ENCODE measurements around the gene IDS.

The IDS gene

GRCh38 chrX:149462849-149463248 lies 42.3 kb downstream of the IDS start:
- H3K4me3 ChIP-seq (ENCODE audit: low read length in 2 of 2), result no peak overlapping the region
- no peak overlapping the region for H3K9ac ChIP-seq (ENCODE audit: low read length in 2 of 2)
- no peaks in the 10 kb centered on the region for H3K27me3 ChIP-seq (ENCODE audit: control insufficient read depth in 1 of 2, insufficient read depth in 2 of 2, low read length in 2 of 2)
- H3K27ac ChIP-seq (ENCODE audit: low read length), result no peak overlapping the region
- peaks cover 0 to 2% of the 10 kb centered on the region in 2 donors for H3K9me3 ChIP-seq (ENCODE audit: control insufficient read depth in 2 of 2, low read length in 2 of 2)
- no peaks in the 10 kb centered on the region for H3K4me1 ChIP-seq (ENCODE audit: control insufficient read depth, insufficient read depth, low read length)
- no peaks in the 10 kb centered on the region for H3K36me3 ChIP-seq (ENCODE audit: control insufficient read depth in 2 of 2, insufficient read depth in 2 of 2, low read length in 2 of 2)

- H3K9ac ChIP-seq (ENCODE audit: low read length in 2 of 2), result no peak overlapping the region
- H3K4me3 ChIP-seq (ENCODE audit: low read length in 2 of 2), result no peak overlapping the region
- H3K27ac ChIP-seq (ENCODE audit: low read length), result no peak overlapping the region
- no peaks in the 10 kb centered on the region for H3K27me3 ChIP-seq (ENCODE audit: control insufficient read depth in 1 of 2, insufficient read depth in 2 of 2, low read length in 2 of 2)
- no peaks in the 10 kb centered on the region for H3K4me1 ChIP-seq (ENCODE audit: control insufficient read depth, insufficient read depth, low read length)
- no peaks in the 10 kb centered on the region for H3K36me3 ChIP-seq (ENCODE audit: control insufficient read depth in 2 of 2, insufficient read depth in 2 of 2, low read length in 2 of 2)
- H3K9me3 ChIP-seq (ENCODE audit: control insufficient read depth in 2 of 2, low read length in 2 of 2), result peaks cover 0 to 2% of the 10 kb centered on the region in 2 donors
Measured at GRCh38 chrX:149461746-149462145, 43.4 kb downstream of the IDS start.

- Histone ChIP-seq H3K4me1 (ENCODE audit: control insufficient read depth, insufficient read depth, low read length) (no peaks in the 10 kb centered on the region), H3K27ac (ENCODE audit: low read length) (no peak overlapping the region), H3K4me3 (ENCODE audit: low read length in 2 of 2) (no peak overlapping the region), H3K9ac (ENCODE audit: low read length in 2 of 2) (no peak overlapping the region), H3K27me3 (ENCODE audit: control insufficient read depth in 1 of 2, insufficient read depth in 2 of 2, low read length in 2 of 2) (no peaks in the 10 kb centered on the region), H3K36me3 (ENCODE audit: control insufficient read depth in 2 of 2, insufficient read depth in 2 of 2, low read length in 2 of 2) (no peaks in the 10 kb centered on the region), H3K9me3 (ENCODE audit: control insufficient read depth in 2 of 2, low read length in 2 of 2) (peaks cover 0 to 2% of the 10 kb centered on the region in 2 donors)
Measured at GRCh38 chrX:149458586-149458985, 46.5 kb downstream of the IDS start.

GRCh38 chrX:149456476-149457245 lies 48.4 kb downstream of the IDS start:
- no peak overlapping the region for H3K4me3 ChIP-seq (ENCODE audit: low read length in 2 of 2)
- H3K36me3 ChIP-seq (ENCODE audit: control insufficient read depth in 2 of 2, insufficient read depth in 2 of 2, low read length in 2 of 2), result no peaks in the 10 kb centered on the region
- H3K27me3 ChIP-seq (ENCODE audit: control insufficient read depth in 1 of 2, insufficient read depth in 2 of 2, low read length in 2 of 2), result no peaks in the 10 kb centered on the region
- H3K27ac ChIP-seq (ENCODE audit: low read length), result no peak overlapping the region
- H3K9ac ChIP-seq (ENCODE audit: low read length in 2 of 2), result no peak overlapping the region
- no peaks in the 10 kb centered on the region for H3K4me1 ChIP-seq (ENCODE audit: control insufficient read depth, insufficient read depth, low read length)
- H3K9me3 ChIP-seq (ENCODE audit: control insufficient read depth in 2 of 2, low read length in 2 of 2), result peaks cover 0 to 2% of the 10 kb centered on the region in 2 donors

GRCh38 chrX:149455934-149456333 lies 49.2 kb downstream of the IDS start:
- Histone ChIP-seq H3K9me3 (ENCODE audit: control insufficient read depth in 2 of 2, low read length in 2 of 2) (peaks cover 0 to under 1% of the 10 kb centered on the region in 2 donors), H3K27ac (ENCODE audit: low read length) (no peak overlapping the region), H3K4me3 (ENCODE audit: low read length in 2 of 2) (no peak overlapping the region), H3K27me3 (ENCODE audit: control insufficient read depth in 1 of 2, insufficient read depth in 2 of 2, low read length in 2 of 2) (no peaks in the 10 kb centered on the region), H3K4me1 (ENCODE audit: control insufficient read depth, insufficient read depth, low read length) (no peaks in the 10 kb centered on the region), H3K36me3 (ENCODE audit: control insufficient read depth in 2 of 2, insufficient read depth in 2 of 2, low read length in 2 of 2) (no peaks in the 10 kb centered on the region), H3K9ac (ENCODE audit: low read length in 2 of 2) (no peak overlapping the region)

GRCh38 chrX:149453906-149454822 lies 50.9 kb downstream of the IDS start:
- Histone ChIP-seq H3K36me3 (ENCODE audit: control insufficient read depth in 2 of 2, insufficient read depth in 2 of 2, low read length in 2 of 2) (no peaks in the 10 kb centered on the region), H3K27ac (ENCODE audit: low read length) (no peak overlapping the region), H3K4me1 (ENCODE audit: control insufficient read depth, insufficient read depth, low read length) (no peaks in the 10 kb centered on the region), H3K4me3 (ENCODE audit: low read length in 2 of 2) (no peak overlapping the region), H3K9ac (ENCODE audit: low read length in 2 of 2) (no peak overlapping the region), H3K9me3 (ENCODE audit: control insufficient read depth in 2 of 2, low read length in 2 of 2) (no peaks in the 10 kb centered on the region), H3K27me3 (ENCODE audit: control insufficient read depth in 1 of 2, insufficient read depth in 2 of 2, low read length in 2 of 2) (no peaks in the 10 kb centered on the region)

GRCh38 chrX:149453030-149453429 lies 52.1 kb downstream of the IDS start:
- Histone ChIP-seq H3K27me3 (ENCODE audit: control insufficient read depth in 1 of 2, insufficient read depth in 2 of 2, low read length in 2 of 2) (no peaks in the 10 kb centered on the region), H3K4me1 (ENCODE audit: control insufficient read depth, insufficient read depth, low read length) (no peaks in the 10 kb centered on the region), H3K36me3 (ENCODE audit: control insufficient read depth in 2 of 2, insufficient read depth in 2 of 2, low read length in 2 of 2) (no peaks in the 10 kb centered on the region), H3K9me3 (ENCODE audit: control insufficient read depth in 2 of 2, low read length in 2 of 2) (no peaks in the 10 kb centered on the region), H3K9ac (ENCODE audit: low read length in 2 of 2) (no peak overlapping the region), H3K27ac (ENCODE audit: low read length) (no peak overlapping the region), H3K4me3 (ENCODE audit: low read length in 2 of 2) (no peak overlapping the region)

- H3K27me3 ChIP-seq (ENCODE audit: control insufficient read depth in 1 of 2, insufficient read depth in 2 of 2, low read length in 2 of 2), result no peaks in the 10 kb centered on the region
- no peaks in the 10 kb centered on the region for H3K36me3 ChIP-seq (ENCODE audit: control insufficient read depth in 2 of 2, insufficient read depth in 2 of 2, low read length in 2 of 2)
- H3K27ac ChIP-seq (ENCODE audit: low read length), result no peak overlapping the region
- no peaks in the 10 kb centered on the region for H3K4me1 ChIP-seq (ENCODE audit: control insufficient read depth, insufficient read depth, low read length)
- H3K9me3 ChIP-seq (ENCODE audit: control insufficient read depth in 2 of 2, low read length in 2 of 2), result no peaks in the 10 kb centered on the region
- no peak overlapping the region for H3K9ac ChIP-seq (ENCODE audit: low read length in 2 of 2)
- no peak overlapping the region for H3K4me3 ChIP-seq (ENCODE audit: low read length in 2 of 2)
Measured at GRCh38 chrX:149433451-149433850, 71.7 kb downstream of the IDS start.

- Histone ChIP-seq H3K36me3 (ENCODE audit: control insufficient read depth in 2 of 2, insufficient read depth in 2 of 2, low read length in 2 of 2) (no peaks in the 10 kb centered on the region), H3K9ac (ENCODE audit: low read length in 2 of 2) (no peak overlapping the region), H3K27me3 (ENCODE audit: control insufficient read depth in 1 of 2, insufficient read depth in 2 of 2, low read length in 2 of 2) (no peaks in the 10 kb centered on the region), H3K9me3 (ENCODE audit: control insufficient read depth in 2 of 2, low read length in 2 of 2) (no peaks in the 10 kb centered on the region), H3K27ac (ENCODE audit: low read length) (no peak overlapping the region), H3K4me3 (ENCODE audit: low read length in 2 of 2) (no peak overlapping the region), H3K4me1 (ENCODE audit: control insufficient read depth, insufficient read depth, low read length) (no peaks in the 10 kb centered on the region)
Measured at GRCh38 chrX:149433051-149433450, 72.1 kb downstream of the IDS start.

All from stomach smooth muscle (tissue), 2 donors.